Mesenchymal stem cell (in vitro differentiated cells and primary cell): ENCODE results near the gene CRK.

Experiments
- DNase-seq: peaks from one replicate; pipeline ENCODE4 v3.0.0-alpha.2; 2013
- H2AFZ ChIP-seq: one replicate; pipeline ENCODE4 v1.6.1; 2013; ENCODE audit warnings: low read depth, mild to moderate bottlenecking, control low read depth, inconsistent platforms, low read length, moderate library complexity
- H2AK5ac ChIP-seq: 2 replicates; pipeline ENCODE4 v1.6.1; 2013; ENCODE audit warnings: low read length, moderate library complexity, mild to moderate bottlenecking, inconsistent platforms; ENCODE audit not compliant: severe bottlenecking
- H2BK120ac ChIP-seq: one replicate; pipeline ENCODE4 v1.6.1; 2013; ENCODE audit warnings: low read depth, mild to moderate bottlenecking, inconsistent platforms, low read length, moderate library complexity
- H2BK12ac ChIP-seq, 2 experiments: one replicate each; pipeline ENCODE4 v1.6.1; 2013; ENCODE audit warnings: inconsistent platforms in 2 of 2, low read length in 2 of 2, mild to moderate bottlenecking in 2 of 2, moderate library complexity in 2 of 2, control low read depth in 1 of 2
- H2BK15ac ChIP-seq: one replicate; pipeline ENCODE4 v1.6.1; 2013; ENCODE audit warnings: mild to moderate bottlenecking, low read depth, inconsistent platforms; ENCODE audit not compliant: poor library complexity, severe bottlenecking
- H2BK5ac ChIP-seq: 2 replicates; pipeline ENCODE4 v1.6.1; 2013; ENCODE audit warnings: low read depth, mild to moderate bottlenecking, low read length, control low read depth, inconsistent platforms; ENCODE audit not compliant: poor library complexity, severe bottlenecking
- H3K14ac ChIP-seq, 2 experiments: one replicate each; pipeline ENCODE4 v1.6.1; 2013; ENCODE audit warnings: inconsistent platforms in 2 of 2, low read length in 2 of 2, control low read depth in 1 of 2, mild to moderate bottlenecking in 1 of 2, moderate library complexity in 1 of 2
- H3K18ac ChIP-seq, 2 experiments: one replicate each; pipeline ENCODE4 v1.6.1; 2013; ENCODE audit warnings: inconsistent platforms in 2 of 2, low read length in 2 of 2, control low read depth in 1 of 2, low read depth in 1 of 2, mild to moderate bottlenecking in 1 of 2
- H3K23ac ChIP-seq, 2 experiments: one replicate each; pipeline ENCODE4 v1.6.1; 2013; ENCODE audit warnings: inconsistent platforms in 2 of 2, low read length in 2 of 2, mild to moderate bottlenecking in 2 of 2, moderate library complexity in 2 of 2, control low read depth in 1 of 2
- H3K27ac ChIP-seq: 2 replicates; pipeline ENCODE4 v1.5.1; 2013; ENCODE audit warnings: mild to moderate bottlenecking, moderate library complexity, low read length, control low read depth, inconsistent platforms; ENCODE audit not compliant: poor library complexity, severe bottlenecking
- H3K27me3 ChIP-seq, 2 experiments: 2 replicates each; pipeline versions ENCODE4 v1.6.1 to v1.7.0; 2013; ENCODE audit warnings: low read length in 2 of 2, mild to moderate bottlenecking in 2 of 2, moderate library complexity in 2 of 2, control low read depth in 1 of 2, inconsistent platforms in 1 of 2; ENCODE audit not compliant: control insufficient read depth in 1 of 2, insufficient read depth in 1 of 2
- H3K36me3 ChIP-seq, 2 experiments: 2 replicates each; pipeline versions ENCODE4 v1.6.1 to v1.7.0; 2013; ENCODE audit warnings: low read length in 2 of 2, control low read depth in 1 of 2, inconsistent platforms in 1 of 2, low read depth in 1 of 2, mild to moderate bottlenecking in 1 of 2; ENCODE audit not compliant: insufficient read depth in 2 of 2, control insufficient read depth in 1 of 2
- H3K4ac ChIP-seq, 2 experiments: one replicate each; pipeline ENCODE4 v1.6.1; 2013; ENCODE audit warnings: inconsistent platforms in 2 of 2, low read length in 2 of 2, mild to moderate bottlenecking in 2 of 2, moderate library complexity in 2 of 2, control low read depth in 1 of 2, low read depth in 1 of 2
- H3K4me1 ChIP-seq: 2 replicates; pipeline ENCODE4 v1.6.1; 2013; ENCODE audit warnings: low read depth, low read length, control low read depth; ENCODE audit not compliant: control insufficient read depth, insufficient read depth
- H3K4me2 ChIP-seq: 2 replicates; pipeline ENCODE4 v1.6.1; 2013; ENCODE audit warnings: low read length, mild to moderate bottlenecking, inconsistent platforms; ENCODE audit not compliant: poor library complexity, severe bottlenecking
- H3K4me3 ChIP-seq, 2 experiments: 2 replicates each; pipeline versions ENCODE4 v1.5.1 to v1.7.0; 2013; ENCODE audit warnings: low read length in 2 of 2, mild to moderate bottlenecking in 2 of 2, control low read depth in 1 of 2, low read depth in 1 of 2; ENCODE audit not compliant: insufficient read depth in 1 of 2
- H3K79me1 ChIP-seq: replicated peaks from 2 replicates; pipeline ENCODE4 v1.6.1; 2013; ENCODE audit warnings: mild to moderate bottlenecking, control low read depth, low read length, inconsistent platforms; ENCODE audit not compliant: poor library complexity, severe bottlenecking
- H3K9ac ChIP-seq: 2 replicates; pipeline ENCODE4 v1.7.0; 2013; ENCODE audit warnings: mild to moderate bottlenecking, low read length, moderate library complexity
- H3K9me3 ChIP-seq: 2 replicates; pipeline ENCODE4 v1.7.0; 2013; ENCODE audit warnings: mild to moderate bottlenecking, low read length; ENCODE audit not compliant: control insufficient read depth
- H4K8ac ChIP-seq: one replicate; pipeline ENCODE4 v1.6.1; 2013; ENCODE audit warnings: inconsistent platforms, mild to moderate bottlenecking, low read length, moderate library complexity
- H4K91ac ChIP-seq: one replicate; pipeline ENCODE4 v1.6.1; 2013; ENCODE audit warnings: mild to moderate bottlenecking, low read length, inconsistent platforms
- WGBS: methylation state at CpG from one replicate; pipeline ENCODE4 v1.1.7; 2013; ENCODE audit warnings: mixed read lengths; 5-methylcytosine and 5-hydroxymethylcytosine counted together

CRK gene

DNA sequence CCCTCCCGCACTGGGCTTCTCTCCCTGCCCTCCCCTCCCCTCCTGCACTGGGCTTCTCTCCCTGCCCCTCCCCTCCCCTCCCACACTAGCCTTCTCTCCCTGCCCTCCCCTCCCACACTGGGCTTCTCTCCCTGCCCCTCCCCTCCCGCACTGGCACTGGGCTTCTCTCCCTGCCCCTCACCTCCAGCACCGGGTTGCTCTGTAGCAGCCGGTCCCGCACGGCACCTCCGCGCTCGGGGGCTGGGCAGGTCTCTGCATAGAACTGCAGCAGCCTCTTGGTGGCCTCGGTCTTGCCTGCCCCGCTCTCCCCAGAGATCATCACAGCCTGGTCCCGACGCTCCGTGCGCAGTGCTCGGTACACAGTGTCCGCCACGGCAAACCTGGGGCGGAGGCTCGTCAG lies 26.6 kb upstream of the CRK start:
- no peak overlapping the region for H3K27ac ChIP-seq
- WGBS = 94% methylated on average over 19 of the region's 20 CpGs

DNA sequence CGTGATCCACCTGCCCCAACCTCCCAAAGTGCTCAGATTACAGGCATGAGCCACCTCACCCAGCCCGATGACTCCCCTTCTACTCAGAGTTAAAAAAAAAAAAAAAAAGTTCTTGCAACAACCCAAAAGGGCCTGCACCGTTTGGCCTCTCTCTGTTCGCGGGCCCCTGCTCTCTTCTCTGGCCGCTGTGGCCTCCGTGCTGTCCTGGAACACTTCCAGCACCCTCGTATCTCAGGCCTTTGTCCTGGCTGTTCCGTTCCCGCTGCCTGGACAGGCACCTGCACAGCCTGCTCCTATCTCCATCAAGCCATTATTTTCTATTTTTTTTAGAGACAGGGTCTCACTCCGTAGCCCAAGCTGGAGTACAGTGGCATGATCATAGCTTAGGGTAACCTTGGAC lies 25.7 kb upstream of the CRK start:
- H2AFZ ChIP-seq = no peak overlapping the region
- 93% methylated on average over 11 of the region's 11 CpGs for WGBS

More for the DNA sequence above, 26.6 kb upstream of the CRK start:
- Histone ChIP-seq H2AFZ (no peak overlapping the region), H3K4ac (no peak overlapping the region), H3K14ac (no peak overlapping the region), H4K91ac (no peak overlapping the region), H2BK120ac (no peak overlapping the region), H3K23ac (no peak overlapping the region), H3K4me2 (no peak overlapping the region), H2BK12ac (no peak overlapping the region), H3K27me3 (no peaks in the 10 kb centered on the region), H3K9me3 (no peaks in the 10 kb centered on the region), H2AK5ac (no peak overlapping the region), H3K36me3 (peaks cover 46 to 61% of the 10 kb centered on the region in 2 experiments), H3K18ac (no peak overlapping the region), H2BK15ac (no peak overlapping the region), H3K79me1 (peaks cover 34% of the 10 kb centered on the region), H3K4me3 (peak overlapping the region in 1 of 2 experiments; percentile 23), H3K4me1 (peaks cover 25% of the 10 kb centered on the region), H4K8ac (no peak overlapping the region), H3K9ac (no peak overlapping the region), H2BK5ac (no peak overlapping the region)
- no peak for DNase-seq

DNA sequence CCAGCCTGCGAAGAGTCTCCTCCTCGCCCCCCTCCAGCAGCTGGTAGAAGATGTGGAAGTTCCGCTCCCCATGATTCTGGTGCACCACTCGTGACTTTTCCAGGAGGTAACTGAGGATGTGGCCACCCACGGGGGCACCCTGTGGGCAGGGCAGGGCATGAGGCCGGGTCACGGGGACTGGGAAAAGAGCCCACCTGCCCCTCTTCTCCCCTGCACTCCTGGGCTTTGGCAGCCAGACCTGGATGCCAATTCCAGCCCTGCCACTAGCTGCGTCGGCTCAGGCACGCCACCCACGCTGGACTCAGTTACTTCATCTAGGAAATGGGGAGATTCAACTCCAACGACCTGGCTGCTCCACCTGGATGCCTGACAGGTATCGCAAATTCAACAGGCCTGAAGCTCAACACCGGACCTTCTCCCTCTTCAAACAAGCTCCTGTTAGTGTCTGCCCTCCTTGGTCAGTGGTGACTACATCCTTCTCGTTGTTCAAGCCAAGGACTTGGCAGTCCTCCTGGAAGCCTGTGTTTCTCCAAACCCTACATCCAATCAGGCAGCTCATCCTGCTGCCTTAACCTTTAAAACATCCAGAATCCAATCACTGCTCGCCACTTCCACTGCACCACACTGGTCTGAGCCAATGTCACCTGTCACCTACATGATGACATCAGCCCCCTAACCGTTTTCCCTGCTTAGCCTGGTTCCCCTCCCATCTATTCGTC lies 24.9 kb upstream of the CRK start:
- no peak overlapping the region for H3K23ac ChIP-seq
- no peak overlapping the region for H2BK12ac ChIP-seq
- H3K9me3 ChIP-seq = no peaks in the 10 kb centered on the region
- peaks cover 14% of the 10 kb centered on the region for H3K4me1 ChIP-seq
- H3K27ac ChIP-seq = no peak overlapping the region
- H2BK5ac ChIP-seq = no peak overlapping the region
- H4K91ac ChIP-seq = no peak overlapping the region
- no peak overlapping the region for H3K4me3 ChIP-seq
- DNase-seq = no peak
- no peak overlapping the region for H3K9ac ChIP-seq
- no peak overlapping the region for H2BK120ac ChIP-seq
- H2AK5ac ChIP-seq = no peak overlapping the region
- peaks cover 35% of the 10 kb centered on the region for H3K79me1 ChIP-seq
- H3K4me2 ChIP-seq = no peak overlapping the region
- 98% methylated on average over 18 of the region's 18 CpGs for WGBS
- no peak overlapping the region for H3K14ac ChIP-seq
- no peak overlapping the region for H2AFZ ChIP-seq
- no peak overlapping the region for H4K8ac ChIP-seq
- no peak overlapping the region for H3K18ac ChIP-seq
- H3K4ac ChIP-seq = no peak overlapping the region
- no peaks in the 10 kb centered on the region for H3K27me3 ChIP-seq
- no peak overlapping the region for H2BK15ac ChIP-seq
- H3K36me3 ChIP-seq = peaks cover 63 to 71% of the 10 kb centered on the region in 2 experiments

More for the DNA sequence above, 25.7 kb upstream of the CRK start:
- Histone ChIP-seq H2BK5ac (no peak overlapping the region), H3K4me3 (no peak overlapping the region), H2AK5ac (no peak overlapping the region), H3K4me2 (no peak overlapping the region), H3K27ac (no peak overlapping the region), H2BK12ac (no peak overlapping the region), H4K91ac (no peak overlapping the region), H4K8ac (no peak overlapping the region), H2BK15ac (no peak overlapping the region), H3K14ac (no peak overlapping the region), H3K79me1 (peaks cover 37% of the 10 kb centered on the region), H3K9me3 (no peaks in the 10 kb centered on the region), H3K27me3 (no peaks in the 10 kb centered on the region), H3K36me3 (peaks cover 55 to 70% of the 10 kb centered on the region in 2 experiments), H3K4me1 (peaks cover 19% of the 10 kb centered on the region), H2BK120ac (no peak overlapping the region), H3K9ac (no peak overlapping the region), H3K4ac (no peak overlapping the region), H3K23ac (no peak overlapping the region), H3K18ac (no peak overlapping the region)
- DNase-seq = no peak

DNA sequence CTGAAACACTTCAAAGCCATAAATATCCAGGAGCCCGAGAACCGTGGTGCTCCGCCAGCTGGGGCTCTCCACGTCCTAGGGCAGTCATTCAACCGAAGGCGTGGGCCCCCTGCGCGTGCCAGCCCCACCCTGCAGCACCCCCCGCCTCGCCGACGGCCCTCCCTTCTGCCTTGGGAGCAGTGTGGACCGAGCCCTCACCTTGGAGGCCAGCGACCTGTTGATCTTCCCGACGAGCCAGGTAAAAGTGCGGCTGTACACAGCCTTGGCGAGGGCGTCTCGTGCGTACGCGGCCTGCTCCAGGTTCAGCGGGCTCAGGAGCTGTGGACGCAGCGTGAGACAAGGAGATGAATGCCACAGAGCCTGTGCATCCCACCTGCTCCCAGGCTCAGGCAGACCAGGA lies 22.4 kb upstream of the CRK start:
- Histone ChIP-seq H2BK12ac (no peak overlapping the region), H3K4ac (no peak overlapping the region), H2BK5ac (no peak overlapping the region), H3K9me3 (no peaks in the 10 kb centered on the region), H4K91ac (peak overlapping the region; percentile 25), H3K27me3 (no peaks in the 10 kb centered on the region), H3K4me1 (peaks cover 20% of the 10 kb centered on the region), H3K36me3 (peaks cover 79 to 84% of the 10 kb centered on the region in 2 experiments), H3K18ac (no peak overlapping the region), H3K9ac (no peak overlapping the region), H2AFZ (no peak overlapping the region), H3K4me3 (no peak overlapping the region), H2BK120ac (no peak overlapping the region), H3K23ac (no peak overlapping the region), H3K14ac (no peak overlapping the region), H3K79me1 (peaks cover 34% of the 10 kb centered on the region), H3K27ac (no peak overlapping the region), H2BK15ac (no peak overlapping the region), H3K4me2 (no peak overlapping the region), H2AK5ac (no peak overlapping the region), H4K8ac (no peak overlapping the region)
- DNase-seq = no peak
- 96% methylated on average over 26 of the region's 26 CpGs for WGBS
